ENCODE measurements around the gene ADAMTS16. TPM values are rescaled to one million over a fixed set of nuclear protein-coding genes. Genes with fewer than 3 reads are reported as not detected.

The ADAMTS16 gene
- total RNA-seq, 2 donors from 2014 or later, result not detected

DNA sequence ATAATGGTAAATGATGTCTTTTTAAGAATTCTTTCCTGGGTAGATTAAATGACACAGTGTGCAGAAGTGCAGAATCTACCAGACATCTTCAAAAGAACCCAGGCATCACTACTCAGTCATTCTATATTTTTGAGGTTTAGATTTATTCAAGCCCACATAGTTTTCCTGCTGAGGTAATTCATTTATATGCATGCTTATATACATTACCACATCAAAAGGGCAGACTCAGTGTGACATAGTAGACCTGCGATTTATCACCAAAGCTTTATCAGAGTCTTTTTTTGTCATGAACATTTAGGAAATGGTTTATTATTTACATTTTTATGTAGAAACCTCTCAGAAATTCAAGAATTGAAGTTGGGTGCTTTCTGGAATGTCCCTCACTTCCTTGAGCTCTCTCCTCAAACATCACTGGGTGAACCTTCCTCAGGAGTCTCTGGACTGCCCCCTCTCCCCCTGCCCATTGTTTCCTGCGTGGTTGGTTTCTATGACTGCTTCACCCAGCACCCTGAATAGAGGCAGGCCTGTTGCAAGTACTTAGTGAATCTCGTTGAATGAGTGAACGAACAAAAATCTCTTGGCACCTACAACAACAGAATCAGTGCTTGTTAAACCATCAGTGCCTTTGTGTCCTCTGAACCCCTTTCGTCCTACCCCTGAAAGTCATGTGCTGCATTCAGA lies 42.5 kb downstream of the ADAMTS16 start:
- Mint-ChIP-seq H3K4me1 (no peaks in the 10 kb centered on the region), H3K27me3 (peaks cover 31% of the 10 kb centered on the region), H3K27ac (no peak overlapping the region), H3K36me3 (ENCODE audit: low read depth) (no peaks in the 10 kb centered on the region), H3K4me3 (no peak overlapping the region)
- ATAC-seq, result no peak
- no peaks in the 10 kb centered on the region for H3K9me3 ChIP-seq (ENCODE audit: control insufficient read depth, low read length, poor library complexity, severe bottlenecking)
- no peak for DNase-seq

DNA sequence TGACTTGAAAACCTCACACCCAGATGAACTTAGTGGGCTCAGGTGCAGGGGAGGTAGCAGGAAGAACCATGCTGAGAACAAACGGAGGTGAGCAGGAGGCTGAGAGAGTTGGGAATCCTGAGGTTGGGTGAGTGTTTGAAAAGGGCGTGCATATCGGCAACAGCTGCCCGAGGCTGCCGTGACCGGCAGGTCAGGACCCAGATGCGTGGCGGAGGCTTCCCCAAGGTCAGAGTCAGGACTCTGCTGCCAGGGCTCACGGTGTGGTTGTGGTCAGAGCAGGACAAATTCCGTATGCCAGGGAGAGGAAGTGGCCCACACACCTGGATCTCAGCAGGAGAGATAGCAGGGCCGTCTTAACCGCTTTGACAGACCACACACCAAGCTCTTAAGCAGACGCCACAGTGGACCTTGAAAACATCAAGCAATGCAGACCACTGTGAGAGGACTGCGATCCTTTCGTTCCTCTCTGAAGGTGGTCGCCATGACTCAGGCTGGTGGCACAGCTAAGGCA lies 43.1 kb downstream of the ADAMTS16 start:
- H3K27ac Mint-ChIP-seq, result no peak overlapping the region
- peaks cover 31% of the 10 kb centered on the region for H3K27me3 Mint-ChIP-seq
- H3K4me1 Mint-ChIP-seq, result no peaks in the 10 kb centered on the region

DNA sequence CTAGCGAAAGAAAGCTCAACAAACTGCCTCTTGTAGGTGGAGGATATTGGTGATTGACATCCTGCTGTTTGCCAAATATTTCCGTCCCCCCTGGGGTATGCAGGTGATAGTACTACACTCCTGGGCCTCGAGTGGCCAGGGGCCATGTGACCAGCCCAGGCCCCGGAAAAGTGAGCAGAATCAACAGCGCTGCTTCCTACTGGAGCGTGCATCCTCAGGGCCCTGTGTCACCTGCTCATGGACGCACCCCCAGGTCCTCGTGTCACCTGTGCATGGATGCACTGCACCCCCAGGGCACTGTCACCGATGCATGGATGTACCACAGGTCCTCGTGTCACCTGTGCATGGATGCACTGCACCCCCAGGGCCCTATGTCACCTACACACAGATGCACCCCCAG lies 43.8 kb downstream of the ADAMTS16 start:
- peaks cover 26% of the 10 kb centered on the region for H3K27me3 Mint-ChIP-seq
- no peak overlapping the region for H3K4me3 Mint-ChIP-seq
- H3K27ac Mint-ChIP-seq, result no peak overlapping the region
- DNase-seq, result no peak
- no peaks in the 10 kb centered on the region for H3K9me3 ChIP-seq (ENCODE audit: control insufficient read depth, low read length, poor library complexity, severe bottlenecking)
- H3K36me3 Mint-ChIP-seq (ENCODE audit: low read depth), result no peaks in the 10 kb centered on the region
- ATAC-seq, result no peak
- H3K4me1 Mint-ChIP-seq, result no peaks in the 10 kb centered on the region

More for the DNA sequence above, 43.1 kb downstream of the ADAMTS16 start:
- H3K36me3 Mint-ChIP-seq (ENCODE audit: low read depth), result no peaks in the 10 kb centered on the region
- ATAC-seq (no peak), DNase-seq (no peak)
- H3K4me3 Mint-ChIP-seq, result no peak overlapping the region
- no peaks in the 10 kb centered on the region for H3K9me3 ChIP-seq (ENCODE audit: control insufficient read depth, low read length, poor library complexity, severe bottlenecking)

DNA sequence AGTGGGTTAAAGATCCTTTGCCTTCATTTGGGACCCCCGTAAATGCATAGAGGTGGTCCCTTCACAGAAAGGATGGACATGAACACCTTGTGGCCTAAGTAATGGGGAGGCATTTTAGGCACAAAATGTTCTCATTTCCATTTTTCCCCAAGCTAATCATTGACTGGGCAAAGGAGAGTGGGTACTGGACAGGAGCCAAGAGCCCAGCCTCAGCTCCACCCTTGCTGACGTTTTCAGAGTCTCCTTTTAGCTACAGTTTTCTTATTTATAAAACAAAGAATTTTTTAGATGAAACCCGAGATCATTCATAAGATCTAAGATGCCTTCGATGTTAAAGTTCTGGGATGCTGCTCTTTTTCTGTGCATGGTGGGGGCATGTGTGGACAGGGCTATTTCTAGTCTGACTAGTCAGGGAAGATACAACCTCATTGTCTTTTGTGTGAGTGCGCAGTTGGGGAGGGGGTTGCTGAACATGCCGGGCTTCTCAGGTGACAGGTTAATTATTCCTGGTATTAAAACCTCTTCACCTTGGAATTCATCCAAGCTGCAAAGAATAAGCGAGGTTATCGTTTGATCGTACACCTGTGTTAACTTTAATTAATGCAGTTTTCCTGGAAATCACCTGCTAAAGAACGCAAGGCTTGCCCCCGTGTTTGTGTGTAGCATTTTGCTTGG lies 48.4 kb downstream of the ADAMTS16 start:
- DNase-seq (no peak), ATAC-seq (no peak)
- no peaks in the 10 kb centered on the region for H3K9me3 ChIP-seq (ENCODE audit: control insufficient read depth, low read length, poor library complexity, severe bottlenecking)
- Mint-ChIP-seq H3K36me3 (ENCODE audit: low read depth) (no peaks in the 10 kb centered on the region), H3K4me1 (no peaks in the 10 kb centered on the region), H3K4me3 (no peak overlapping the region), H3K27ac (no peak overlapping the region), H3K27me3 (no peaks in the 10 kb centered on the region)

DNA sequence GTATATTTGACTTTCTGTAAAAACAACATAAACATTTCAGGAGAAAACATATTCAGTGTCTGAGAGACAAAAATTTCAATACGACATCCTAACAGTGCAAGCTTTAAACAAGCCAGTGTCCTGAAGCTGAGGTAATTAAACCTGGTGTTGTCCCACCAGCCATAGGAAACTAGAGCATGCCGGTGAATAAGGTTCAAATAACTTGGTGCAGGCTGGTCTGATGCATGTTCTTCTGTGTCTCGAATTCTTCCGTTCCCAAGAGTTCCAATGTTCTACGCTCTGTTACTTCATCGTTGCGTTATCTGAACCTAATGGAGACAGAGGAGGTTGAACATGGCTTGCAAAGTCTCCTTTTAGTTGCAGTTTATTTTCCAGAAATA lies 48.9 kb downstream of the ADAMTS16 start:
- H3K4me1 Mint-ChIP-seq, result no peaks in the 10 kb centered on the region
- DNase-seq (no peak), ATAC-seq (no peak)
- no peak overlapping the region for H3K27ac Mint-ChIP-seq
- no peaks in the 10 kb centered on the region for H3K9me3 ChIP-seq (ENCODE audit: control insufficient read depth, low read length, poor library complexity, severe bottlenecking)
- no peak overlapping the region for H3K4me3 Mint-ChIP-seq
- H3K27me3 Mint-ChIP-seq, result no peaks in the 10 kb centered on the region
- H3K36me3 Mint-ChIP-seq (ENCODE audit: low read depth), result no peaks in the 10 kb centered on the region

DNA sequence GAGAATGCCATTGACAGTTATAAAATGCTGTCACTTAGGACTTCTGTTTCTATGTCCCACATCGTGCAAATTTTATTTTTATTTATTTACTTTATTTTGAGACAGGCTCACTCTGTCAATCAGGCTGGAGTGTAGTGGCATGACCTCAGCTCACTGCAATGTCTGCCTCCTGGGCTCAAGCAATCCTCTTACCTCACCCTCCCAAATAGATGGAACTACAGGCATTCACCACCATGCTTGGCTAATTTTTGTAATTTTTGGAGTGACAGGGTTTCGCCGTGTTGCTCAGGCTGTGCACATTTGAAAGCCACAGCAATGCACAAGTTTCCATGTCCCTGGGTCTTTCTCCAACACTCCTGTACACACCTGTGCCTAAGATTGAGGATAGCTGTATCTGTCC lies 51.8 kb downstream of the ADAMTS16 start:
- Mint-ChIP-seq H3K4me3 (no peak overlapping the region), H3K36me3 (ENCODE audit: low read depth) (no peaks in the 10 kb centered on the region), H3K27me3 (no peaks in the 10 kb centered on the region), H3K4me1 (no peaks in the 10 kb centered on the region), H3K27ac (no peak overlapping the region)
- DNase-seq, result no peak
- no peaks in the 10 kb centered on the region for H3K9me3 ChIP-seq (ENCODE audit: control insufficient read depth, low read length, poor library complexity, severe bottlenecking)
- ATAC-seq, result no peak

DNA sequence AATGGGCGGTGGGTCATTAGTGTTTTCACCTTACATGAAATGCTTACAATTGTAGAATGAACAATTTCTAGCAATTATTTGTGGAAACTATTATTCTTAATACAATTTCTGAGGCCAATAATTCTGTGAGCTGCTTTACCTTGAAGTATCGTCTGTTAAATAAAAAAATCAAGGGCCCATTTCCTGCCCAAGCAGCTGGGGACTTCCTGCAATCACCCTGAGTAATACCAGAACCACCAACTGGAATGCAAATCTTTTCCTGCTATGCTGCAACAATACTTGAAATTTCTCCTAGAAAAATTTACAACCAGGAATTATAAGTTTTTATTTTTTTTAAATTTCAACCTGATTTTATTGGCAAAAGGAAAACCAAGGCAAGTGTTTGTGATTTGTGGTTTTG lies 52.6 kb downstream of the ADAMTS16 start:
- H3K4me1 Mint-ChIP-seq, result no peaks in the 10 kb centered on the region

DNA sequence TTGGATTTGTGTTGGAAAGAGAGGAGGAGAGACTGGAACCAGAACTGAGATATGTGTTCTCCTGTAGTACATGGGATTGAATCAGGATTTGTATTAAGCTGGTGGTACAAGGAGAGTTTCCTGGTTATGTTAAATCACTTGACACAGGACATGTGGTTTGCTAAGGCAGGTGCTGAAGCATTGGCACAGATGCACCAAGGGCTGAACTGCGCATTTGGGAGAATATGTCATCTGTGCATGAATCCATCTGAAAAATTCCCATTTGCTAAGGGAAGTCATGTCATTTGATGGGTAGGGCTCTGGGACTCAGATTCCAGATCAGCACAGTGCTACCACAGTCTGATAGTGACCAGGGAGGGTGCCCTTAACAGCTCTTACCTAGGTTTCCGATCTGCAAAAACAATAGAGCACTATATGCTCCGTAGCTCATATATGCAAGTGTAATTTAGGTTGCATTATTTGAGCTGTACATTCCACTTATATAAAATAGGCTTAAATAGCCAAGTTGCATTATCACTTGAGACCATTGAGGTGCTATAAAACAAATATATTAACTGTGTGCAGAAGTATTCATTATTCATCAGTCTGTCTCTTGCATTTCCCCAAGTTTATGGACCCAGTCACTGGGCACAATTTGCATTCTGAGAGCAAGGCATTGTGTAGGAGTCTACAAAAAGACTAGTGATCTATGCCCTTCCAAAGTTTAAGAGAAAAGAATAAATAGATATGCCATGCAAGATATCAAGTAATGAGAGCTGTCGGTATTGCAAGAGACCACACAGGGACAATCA lies 55.2 kb downstream of the ADAMTS16 start:
- DNase-seq (no peak), ATAC-seq (no peak)
- H3K27ac Mint-ChIP-seq, result no peak overlapping the region
- H3K9me3 ChIP-seq (ENCODE audit: control insufficient read depth, low read length, poor library complexity, severe bottlenecking), result no peaks in the 10 kb centered on the region
- no peaks in the 10 kb centered on the region for H3K36me3 Mint-ChIP-seq (ENCODE audit: low read depth)
- no peaks in the 10 kb centered on the region for H3K4me1 Mint-ChIP-seq
- no peak overlapping the region for H3K4me3 Mint-ChIP-seq
- no peaks in the 10 kb centered on the region for H3K27me3 Mint-ChIP-seq

More for the DNA sequence above, 52.6 kb downstream of the ADAMTS16 start:
- no peak for ATAC-seq
- Mint-ChIP-seq H3K27me3 (no peaks in the 10 kb centered on the region), H3K27ac (no peak overlapping the region), H3K36me3 (ENCODE audit: low read depth) (no peaks in the 10 kb centered on the region), H3K4me3 (no peak overlapping the region)
- H3K9me3 ChIP-seq (ENCODE audit: control insufficient read depth, low read length, poor library complexity, severe bottlenecking), result no peaks in the 10 kb centered on the region
- no peak for DNase-seq

DNA sequence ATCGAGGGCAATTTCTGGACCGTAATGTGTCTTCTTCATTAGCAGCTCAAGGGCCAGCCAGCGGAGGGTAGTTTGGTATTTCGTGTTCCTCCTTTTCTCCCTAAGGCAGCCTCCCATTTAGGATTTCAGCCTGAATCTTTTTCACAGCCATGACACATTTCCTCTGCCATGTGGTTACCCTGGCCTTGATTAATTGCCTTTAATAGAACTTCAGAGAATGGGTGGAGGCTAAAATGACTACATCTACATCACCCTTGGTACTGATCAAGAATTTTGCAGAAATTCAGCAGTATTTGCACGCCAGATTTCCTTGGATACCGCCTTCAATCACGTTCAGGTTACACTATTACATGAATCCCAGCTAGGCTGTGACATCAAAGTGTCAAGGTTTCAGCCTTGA lies 58.0 kb downstream of the ADAMTS16 start:
- Mint-ChIP-seq H3K4me1 (no peaks in the 10 kb centered on the region), H3K4me3 (no peak overlapping the region), H3K36me3 (ENCODE audit: low read depth) (no peaks in the 10 kb centered on the region), H3K27me3 (no peaks in the 10 kb centered on the region), H3K27ac (no peak overlapping the region)
- DNase-seq (no peak), ATAC-seq (no peak)
- no peaks in the 10 kb centered on the region for H3K9me3 ChIP-seq (ENCODE audit: control insufficient read depth, low read length, poor library complexity, severe bottlenecking)

DNA sequence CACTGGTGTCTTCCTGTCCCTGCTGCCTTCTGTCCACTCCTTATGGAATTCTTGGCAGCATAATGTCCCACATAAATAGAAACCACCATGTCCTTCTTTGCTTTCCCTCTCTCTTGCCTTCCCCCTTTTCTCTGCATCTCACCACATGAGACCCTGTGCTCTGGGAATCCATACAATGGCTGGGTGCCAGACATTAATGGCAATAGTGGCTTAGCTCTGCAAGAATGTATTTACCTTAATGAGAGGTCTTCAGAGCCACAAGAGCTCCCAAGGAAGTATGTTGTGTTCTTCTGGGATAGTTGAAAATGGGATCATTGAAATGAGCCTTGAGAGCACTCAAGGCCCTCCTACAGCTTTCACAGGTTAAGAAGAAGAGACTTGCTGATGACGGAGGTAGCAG lies 58.7 kb downstream of the ADAMTS16 start:
- H3K36me3 Mint-ChIP-seq (ENCODE audit: low read depth), result no peaks in the 10 kb centered on the region
- DNase-seq (no peak), ATAC-seq (no peak)
- H3K27ac Mint-ChIP-seq, result no peak overlapping the region
- H3K4me1 Mint-ChIP-seq, result no peaks in the 10 kb centered on the region
- H3K9me3 ChIP-seq (ENCODE audit: control insufficient read depth, low read length, poor library complexity, severe bottlenecking), result no peaks in the 10 kb centered on the region
- H3K4me3 Mint-ChIP-seq, result no peak overlapping the region
- peaks cover 4% of the 10 kb centered on the region for H3K27me3 Mint-ChIP-seq

DNA sequence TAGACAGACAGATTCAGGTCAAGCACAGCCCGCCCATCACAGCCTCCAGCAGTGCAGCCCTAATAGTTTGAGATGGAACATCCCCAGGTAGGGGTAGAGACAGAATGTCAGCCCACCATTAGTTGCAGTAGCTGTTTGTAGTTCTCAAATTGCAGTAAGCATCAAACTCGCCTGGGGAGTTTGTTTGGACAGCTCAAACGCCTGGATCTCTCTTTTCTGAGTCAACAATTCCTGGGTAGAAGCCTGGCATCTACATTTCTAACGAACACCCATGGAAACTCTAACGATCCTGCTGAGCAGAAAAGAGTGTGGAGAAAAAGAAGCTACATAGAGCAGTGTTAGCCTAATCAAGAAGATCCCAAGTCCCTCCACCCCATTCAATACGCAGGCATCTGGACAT lies 59.4 kb downstream of the ADAMTS16 start:
- DNase-seq, result no peak
- H3K4me1 Mint-ChIP-seq, result no peaks in the 10 kb centered on the region
- no peaks in the 10 kb centered on the region for H3K36me3 Mint-ChIP-seq (ENCODE audit: low read depth)
- no peak overlapping the region for H3K4me3 Mint-ChIP-seq
- H3K27ac Mint-ChIP-seq, result no peak overlapping the region
- no peaks in the 10 kb centered on the region for H3K9me3 ChIP-seq (ENCODE audit: control insufficient read depth, low read length, poor library complexity, severe bottlenecking)
- ATAC-seq, result no peak
- peaks cover 7% of the 10 kb centered on the region for H3K27me3 Mint-ChIP-seq

DNA sequence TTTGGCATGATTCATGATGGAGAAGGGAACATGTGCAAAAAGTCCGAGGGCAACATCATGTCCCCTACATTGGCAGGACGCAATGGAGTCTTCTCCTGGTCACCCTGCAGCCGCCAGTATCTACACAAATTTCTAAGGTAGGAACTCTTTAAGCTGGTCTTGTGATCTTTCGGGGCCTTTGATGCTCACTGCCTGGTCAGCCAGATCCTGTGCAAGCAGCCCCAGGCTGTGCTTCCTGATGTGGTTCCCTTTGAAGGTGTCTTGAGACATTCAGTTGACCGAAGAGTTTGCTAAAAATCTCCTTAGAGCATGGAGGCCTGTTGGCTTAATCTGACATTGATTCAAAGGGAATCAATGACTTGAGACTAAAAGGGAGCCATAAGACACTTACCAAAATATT lies 60.0 kb downstream of the ADAMTS16 start:
- no peak for ATAC-seq
- H3K27ac Mint-ChIP-seq, result no peak overlapping the region

DNA sequence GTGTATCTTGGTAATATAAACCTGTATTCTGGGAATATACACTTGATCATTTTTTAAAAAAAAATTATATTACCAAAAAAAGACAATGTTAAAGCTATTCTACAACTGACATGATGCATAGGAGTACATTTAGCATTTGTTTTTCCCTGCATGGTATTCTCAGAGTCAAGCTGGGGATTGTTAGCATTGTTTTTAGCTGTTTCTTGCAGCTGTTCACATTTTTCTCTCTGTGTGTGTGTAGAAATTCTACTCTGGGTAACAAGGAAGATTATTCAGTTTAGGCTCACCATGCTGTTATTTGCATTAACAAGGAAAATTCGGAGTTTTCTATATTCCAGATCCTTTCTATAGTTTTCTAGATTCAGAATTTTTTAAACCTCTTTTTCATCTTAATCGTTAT lies 62.2 kb downstream of the ADAMTS16 start:
- H3K27ac Mint-ChIP-seq, result no peak overlapping the region
- H3K4me3 Mint-ChIP-seq, result no peak overlapping the region
- no peaks in the 10 kb centered on the region for H3K9me3 ChIP-seq (ENCODE audit: control insufficient read depth, low read length, poor library complexity, severe bottlenecking)
- no peak for ATAC-seq
- no peak for DNase-seq
- peaks cover 7% of the 10 kb centered on the region for H3K27me3 Mint-ChIP-seq
- no peaks in the 10 kb centered on the region for H3K4me1 Mint-ChIP-seq
- no peaks in the 10 kb centered on the region for H3K36me3 Mint-ChIP-seq (ENCODE audit: low read depth)

More for the DNA sequence above, 60.0 kb downstream of the ADAMTS16 start:
- H3K4me3 Mint-ChIP-seq, result no peak overlapping the region
- no peaks in the 10 kb centered on the region for H3K4me1 Mint-ChIP-seq
- no peak for DNase-seq
- H3K36me3 Mint-ChIP-seq (ENCODE audit: low read depth), result no peaks in the 10 kb centered on the region
- no peaks in the 10 kb centered on the region for H3K9me3 ChIP-seq (ENCODE audit: control insufficient read depth, low read length, poor library complexity, severe bottlenecking)
- H3K27me3 Mint-ChIP-seq, result peaks cover 7% of the 10 kb centered on the region

Measured in T-helper 17 cell (primary cell).